ENCODE results near the gene MECR. TPM values are rescaled to one million over a fixed set of nuclear protein-coding genes. Genes with fewer than 3 reads are reported as not detected.

Gene MECR
- polyA plus RNA-seq, 1 of the 3 experiments (the other 2 are of a cell fraction) = 38.3 TPM

DNA sequence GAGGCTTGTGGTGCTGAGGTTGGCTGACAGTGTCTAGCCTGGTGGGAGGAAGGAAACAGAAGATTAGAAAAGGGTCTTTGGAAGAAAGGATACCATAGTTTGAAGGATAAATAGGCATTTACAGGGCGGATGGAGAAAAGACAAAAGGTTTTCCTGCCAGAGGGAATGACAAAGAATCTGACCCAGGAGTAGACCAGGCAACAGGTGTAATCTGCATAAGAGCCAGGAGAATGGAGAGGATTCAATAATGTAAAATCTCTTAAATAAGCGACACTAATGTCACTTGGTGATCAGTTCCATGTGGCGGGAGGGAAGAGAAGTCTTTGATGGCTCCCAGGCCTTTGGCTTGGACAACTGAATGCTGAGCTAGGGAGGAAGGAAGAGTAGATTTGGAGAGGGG lies 9.4 kb downstream of the MECR start:
- Histone ChIP-seq H3K9ac (no peak overlapping the region), H3K27me3 (ENCODE audit: insufficient read depth) (no peaks in the 10 kb centered on the region), H3K79me2 (ENCODE audit: insufficient read depth) (no peaks in the 10 kb centered on the region), H3K4me1 (ENCODE audit: control insufficient read depth in 1 of 2, insufficient read depth in 2 of 2, low read depth in 1 of 2, low read length in 1 of 2) (no peaks in the 10 kb centered on the region; a peak in 1 of 4 replicates), H3K9me2 (no peaks in the 10 kb centered on the region), H3K36me3 (replicated peaks in 1 of 2; ENCODE audit: control insufficient read depth in 1 of 2, insufficient read depth in 2 of 2, low read length in 1 of 2) (peaks cover 3 to 9% of the 10 kb centered on the region in 2 experiments), H3F3A (replicated peaks; ENCODE audit: insufficient read depth) (no peaks in the 10 kb centered on the region), H3K4me3 (ENCODE audit: low read depth in 2 of 2, low read length in 1 of 2) (no peak overlapping the region), H4K20me1 (ENCODE audit: insufficient read depth) (no peaks in the 10 kb centered on the region), H3K9me3 (no peaks in the 10 kb centered on the region), H2AFZ (ENCODE audit: low read depth) (no peak overlapping the region), H3K4me2 (no peak overlapping the region), H3K27ac (ENCODE audit: low read depth in 2 of 2, low read length in 1 of 2) (no peak overlapping the region)
- TF ChIP-seq, protein P1, sequence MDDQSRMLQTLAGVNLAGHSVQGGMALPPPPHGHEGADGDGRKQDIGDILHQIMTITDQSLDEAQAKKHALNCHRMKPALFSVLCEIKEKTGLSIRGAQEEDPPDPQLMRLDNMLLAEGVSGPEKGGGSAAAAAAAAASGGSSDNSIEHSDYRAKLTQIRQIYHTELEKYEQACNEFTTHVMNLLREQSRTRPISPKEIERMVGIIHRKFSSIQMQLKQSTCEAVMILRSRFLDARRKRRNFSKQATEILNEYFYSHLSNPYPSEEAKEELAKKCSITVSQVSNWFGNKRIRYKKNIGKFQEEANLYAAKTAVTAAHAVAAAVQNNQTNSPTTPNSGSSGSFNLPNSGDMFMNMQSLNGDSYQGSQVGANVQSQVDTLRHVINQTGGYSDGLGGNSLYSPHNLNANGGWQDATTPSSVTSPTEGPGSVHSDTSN (IDR thresholded peaks at IDR 0.05) = no peak
- TF ChIP-seq SMC3 (IDR thresholded peaks at IDR 0.05; ENCODE audit: low read depth, low read length) = no peak
- TF ChIP-seq, protein P2, sequence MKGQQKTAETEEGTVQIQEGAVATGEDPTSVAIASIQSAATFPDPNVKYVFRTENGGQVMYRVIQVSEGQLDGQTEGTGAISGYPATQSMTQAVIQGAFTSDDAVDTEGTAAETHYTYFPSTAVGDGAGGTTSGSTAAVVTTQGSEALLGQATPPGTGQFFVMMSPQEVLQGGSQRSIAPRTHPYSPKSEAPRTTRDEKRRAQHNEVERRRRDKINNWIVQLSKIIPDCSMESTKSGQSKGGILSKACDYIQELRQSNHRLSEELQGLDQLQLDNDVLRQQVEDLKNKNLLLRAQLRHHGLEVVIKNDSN (IDR thresholded peaks at IDR 0.05; ENCODE audit: borderline replicate concordance, low read depth) = no peak
- no peak for TF ChIP-seq CHD2 (IDR thresholded peaks at IDR 0.05; ENCODE audit: low read length, partially characterized antibody)
- TF ChIP-seq TEAD4 (IDR thresholded peaks at IDR 0.05; ENCODE audit: borderline replicate concordance, insufficient read depth) = no peak
- no peak for TF ChIP-seq FOXM1 (IDR thresholded peaks at IDR 0.05; ENCODE audit: low read depth)
- TF ChIP-seq GABPA (IDR thresholded peaks at IDR 0.05; ENCODE audit: low read depth) = no peak
- TF ChIP-seq POLR2AphosphoS5 (IDR thresholded peaks at IDR 0.05; ENCODE audit: low read depth, low read length) = no peak
- no peak for TF ChIP-seq NRF1 (IDR thresholded peaks at IDR 0.05; ENCODE audit: low read depth, low read length)
- TF ChIP-seq GATA2 (CRISPR knock-in tag; IDR thresholded peaks at IDR 0.05) = no peak
- no peak for TF ChIP-seq TAF1 (IDR thresholded peaks at IDR 0.05; ENCODE audit: borderline replicate concordance, low read depth, low read length)
- no peak for TF ChIP-seq FOSL2 (IDR thresholded peaks at IDR 0.05; ENCODE audit: borderline replicate concordance, low read depth)
- no peak for TF ChIP-seq MXI1 (IDR thresholded peaks at IDR 0.05; ENCODE audit: low read depth, low read length)
- TF ChIP-seq EP300 (IDR thresholded peaks at IDR 0.05; ENCODE audit: borderline replicate concordance in 1 of 2, low read depth in 1 of 2, low read length in 1 of 2) = no peak
- TF ChIP-seq, protein P3, sequence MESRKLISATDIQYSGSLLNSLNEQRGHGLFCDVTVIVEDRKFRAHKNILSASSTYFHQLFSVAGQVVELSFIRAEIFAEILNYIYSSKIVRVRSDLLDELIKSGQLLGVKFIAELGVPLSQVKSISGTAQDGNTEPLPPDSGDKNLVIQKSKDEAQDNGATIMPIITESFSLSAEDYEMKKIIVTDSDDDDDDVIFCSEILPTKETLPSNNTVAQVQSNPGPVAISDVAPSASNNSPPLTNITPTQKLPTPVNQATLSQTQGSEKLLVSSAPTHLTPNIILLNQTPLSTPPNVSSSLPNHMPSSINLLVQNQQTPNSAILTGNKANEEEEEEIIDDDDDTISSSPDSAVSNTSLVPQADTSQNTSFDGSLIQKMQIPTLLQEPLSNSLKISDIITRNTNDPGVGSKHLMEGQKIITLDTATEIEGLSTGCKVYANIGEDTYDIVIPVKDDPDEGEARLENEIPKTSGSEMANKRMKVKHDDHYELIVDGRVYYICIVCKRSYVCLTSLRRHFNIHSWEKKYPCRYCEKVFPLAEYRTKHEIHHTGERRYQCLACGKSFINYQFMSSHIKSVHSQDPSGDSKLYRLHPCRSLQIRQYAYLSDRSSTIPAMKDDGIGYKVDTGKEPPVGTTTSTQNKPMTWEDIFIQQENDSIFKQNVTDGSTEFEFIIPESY (IDR thresholded peaks at IDR 0.05; ENCODE audit: borderline replicate concordance, low read depth) = no peak
- no peak for DNase-seq
- WGBS (ENCODE audit: low lambda C conversion rate) = 95% methylated on average over 3 of the region's 3 CpGs
- POLR2A ChIA-PET = no interaction called here
- CTCF ChIA-PET = no interaction called here
